OCI-LY7 (cell line): ENCODE data around the gene MAEA.

Source experiments
- CTCF ChIP-seq: fragments of 200-600 bp; sonication (generic); conservative IDR thresholded peaks from 2 replicates; pipeline ENCODE4 v1.5.1; 2014; ENCODE audit warnings: mild to moderate bottlenecking, antibody characterized with exemption, low read length, moderate library complexity, mixed read lengths
- EZH2phosphoT487 ChIP-seq: fragments of 200-600 bp; sonication (generic); IDR thresholded peaks from 2 replicates; pipeline ENCODE4 v1.6.1; 2018; ENCODE audit warnings: low read depth, borderline replicate concordance, mild to moderate bottlenecking, mixed run types, antibody characterized with exemption, low read length, moderate library complexity, mixed read lengths

GRCh38 chr4:1250527-1250812 lies 39.2 kb upstream of the MAEA start:
- TF ChIP-seq CTCF (no peak), EZH2phosphoT487 (no peak)
